CD4-positive, CD25-positive, alpha-beta regulatory T cell (primary cell): ENCODE measurements around the gene GABARAPL2. TPM values are rescaled to one million over a fixed set of nuclear protein-coding genes. Genes with fewer than 3 reads are reported as not detected.
"Not testable (repeated sequence)": the region's sequence is repeated elsewhere in the genome, so short reads cannot be mapped to it uniquely, and the experiment has no call there.

Source experiments
- ATAC-seq, 2 donors: fragments of 150-1000 bp; cut with Tn5 transposase; one replicate each; pipeline ENCODE4 v1.10.0; 2021; ENCODE audit warnings: low read depth in 2 of 2, moderate number of reproducible peaks in 2 of 2, moderate library complexity in 1 of 2
- DNase-seq, 3 donors: peaks; one replicate each; pipeline versions ENCODE4 v3.0.0 to v3.0.0-alpha.2; 2012 to 2022; ENCODE audit warnings: mixed read lengths in 1 of 3
- H3K27ac ChIP-seq: one replicate; pipeline ENCODE4 v1.7.0; 2013; ENCODE audit warnings: mild to moderate bottlenecking, low read length; ENCODE audit not compliant: insufficient read depth, poor library complexity, severe bottlenecking
- H3K27me3 ChIP-seq: one replicate; pipeline ENCODE4 v1.7.0; 2013; ENCODE audit warnings: low read length; ENCODE audit not compliant: control insufficient read depth, insufficient read depth
- H3K36me3 ChIP-seq: one replicate; pipeline ENCODE4 v1.7.0; 2013; ENCODE audit warnings: mild to moderate bottlenecking, low read length, moderate library complexity; ENCODE audit not compliant: control insufficient read depth, insufficient read depth
- H3K4me1 ChIP-seq: 2 replicates; pipeline ENCODE4 v1.7.0; 2013; ENCODE audit warnings: mild to moderate bottlenecking, low read length; ENCODE audit not compliant: insufficient read depth, control insufficient read depth, poor library complexity, severe bottlenecking
- H3K4me3 ChIP-seq: one replicate; pipeline ENCODE4 v1.7.0; 2013; ENCODE audit warnings: low read depth, mild to moderate bottlenecking, low read length, moderate library complexity
- H3K9me3 ChIP-seq, 2 experiments: 1 replicate in 1 of 2; 2 replicates in 1 of 2; pipeline ENCODE4 v1.7.0; 2013; ENCODE audit warnings: low read length in 2 of 2, mild to moderate bottlenecking in 1 of 2, moderate library complexity in 1 of 2; ENCODE audit not compliant: control insufficient read depth in 2 of 2
- H3K27ac Mint-ChIP-seq, 3 donors: one replicate each; pipeline ENCODE4 v1.8.0; 2020 to 2022; ENCODE audit warnings: mild to moderate bottlenecking in 3 of 3, mixed read lengths in 3 of 3, moderate library complexity in 2 of 3
- H3K27me3 Mint-ChIP-seq: one replicate; pipeline ENCODE4 v1.8.0; 2022; ENCODE audit warnings: mild to moderate bottlenecking, mixed read lengths
- H3K36me3 Mint-ChIP-seq: one replicate; pipeline ENCODE4 v1.8.0; 2020; ENCODE audit warnings: mixed read lengths
- H3K4me1 Mint-ChIP-seq, 4 donors: one replicate each; pipeline ENCODE4 v1.8.0; 2020 to 2022; ENCODE audit warnings: mixed read lengths in 4 of 4, mild to moderate bottlenecking in 1 of 4
- H3K4me3 Mint-ChIP-seq, 4 donors: one replicate each; pipeline ENCODE4 v1.8.0; 2020 to 2022; ENCODE audit warnings: mild to moderate bottlenecking in 4 of 4, mixed read lengths in 4 of 4, moderate library complexity in 3 of 4
- H3K9me3 Mint-ChIP-seq, 7 donors: one replicate each; pipeline ENCODE4 v1.8.0; 2020 to 2022; ENCODE audit warnings: mixed read lengths in 7 of 7, mild to moderate bottlenecking in 3 of 7, moderate library complexity in 2 of 7
- polyA plus RNA-seq, 4 donors: library from polyadenylated mRNA; unstranded; fragments of 300-500 nt; fragmentation: Illumina TruSeq; gene quantifications; one replicate each; pipeline ENCODE4 v1.2.3, GENCODE V29; 2021
- total RNA-seq: library from RNA; stranded (reverse); gene quantifications from one replicate; pipeline ENCODE4 v1.2.3, GENCODE V29; 2022

GABARAPL2 gene
- total and polyA plus RNA-seq, 5 donors from 2014 or later, result 81.3 to 354 (median 308) TPM

DNA sequence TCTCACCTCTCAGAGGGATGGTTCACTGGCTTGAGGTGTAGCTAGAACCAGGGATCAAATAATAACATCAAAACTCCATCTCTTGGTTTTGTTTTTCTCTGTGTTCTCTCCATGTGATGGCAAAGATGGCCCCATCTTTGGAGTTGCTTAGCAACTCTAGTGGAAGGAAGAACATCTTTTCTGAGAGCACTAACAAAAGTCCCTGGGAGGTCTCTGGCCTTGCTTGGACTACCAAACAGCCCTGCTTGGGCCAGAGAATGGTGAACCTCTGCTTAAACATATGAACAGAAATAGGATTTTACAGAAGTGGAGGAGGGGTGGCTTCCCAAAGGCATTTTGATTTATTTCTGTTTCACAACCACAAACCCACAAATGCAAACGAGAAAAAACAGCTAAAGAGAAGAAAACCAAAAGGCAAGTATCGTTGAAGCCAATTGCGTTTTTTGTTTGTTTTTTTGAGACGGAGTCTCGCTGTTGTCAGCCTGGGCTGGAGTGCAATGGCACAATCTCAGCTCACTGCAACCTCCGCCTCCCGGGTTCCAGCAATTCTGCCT, 13.2 kb downstream of the GABARAPL2 start:
- H3K27ac Mint-ChIP-seq, result no peak overlapping the region
- no peaks in the 10 kb centered on the region for H3K9me3 ChIP-seq

DNA sequence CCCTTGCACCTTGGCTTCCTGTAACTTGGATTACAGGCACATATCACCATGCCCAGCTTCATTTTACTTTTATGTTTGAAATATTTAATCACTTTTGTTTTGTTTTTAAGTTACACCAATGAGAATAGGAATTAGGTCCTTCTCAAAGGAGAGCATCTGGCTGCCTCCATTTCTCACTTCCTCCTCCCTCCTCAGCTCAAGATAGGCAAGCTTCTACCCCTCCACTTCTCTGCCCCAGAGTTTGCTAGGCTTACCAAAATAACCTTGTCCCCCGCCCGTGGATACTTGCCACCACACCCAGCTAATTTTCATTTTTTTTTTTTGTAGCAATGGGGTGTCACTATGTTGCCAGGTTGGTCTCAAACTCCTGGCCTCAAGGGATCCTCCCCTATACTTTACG, 17.9 kb downstream of the GABARAPL2 start:
- Mint-ChIP-seq H3K27me3 (no peaks in the 10 kb centered on the region), H3K36me3 (peaks cover 14% of the 10 kb centered on the region), H3K4me3 (no peak overlapping the region), H3K4me1 (peaks cover 4 to 12% (median 6%) of the 10 kb centered on the region in 4 donors), H3K9me3 (no peaks in the 10 kb centered on the region), H3K27ac (peak overlapping the region in 2 of 3 donors; percentile 67 to 79)
- Histone ChIP-seq H3K4me3 (no peak overlapping the region), H3K9me3 (no peaks in the 10 kb centered on the region), H3K27ac (no peak overlapping the region), H3K4me1 (no peaks in the 10 kb centered on the region), H3K27me3 (no peaks in the 10 kb centered on the region), H3K36me3 (peaks cover 16% of the 10 kb centered on the region)
- ATAC-seq (no peak), DNase-seq (peak in 1 of 3 donors; percentile 7)

More for the DNA sequence above, 13.2 kb downstream of the GABARAPL2 start:
- Mint-ChIP-seq H3K4me3 (no peak overlapping the region), H3K36me3 (peaks cover 37% of the 10 kb centered on the region), H3K27me3 (no peaks in the 10 kb centered on the region), H3K4me1 (peaks cover 14 to 21% (median 17%) of the 10 kb centered on the region in 4 donors), H3K9me3 (no peaks in the 10 kb centered on the region)
- Histone ChIP-seq H3K4me3 (no peak overlapping the region), H3K27ac (no peak overlapping the region), H3K36me3 (peaks cover 51% of the 10 kb centered on the region), H3K4me1 (no peaks in the 10 kb centered on the region), H3K27me3 (no peaks in the 10 kb centered on the region)
- ATAC-seq, result no peak
- no peak for DNase-seq

GRCh38 chr16:75588716-75589115, 22.5 kb downstream of the GABARAPL2 start:
- Histone ChIP-seq H3K27ac (no peak overlapping the region), H3K9me3 (no peaks in the 10 kb centered on the region), H3K27me3 (no peaks in the 10 kb centered on the region), H3K4me1 (no peaks in the 10 kb centered on the region), H3K4me3 (no peak overlapping the region), H3K36me3 (peaks cover 12% of the 10 kb centered on the region)
- no peak overlapping the region for H3K27ac Mint-ChIP-seq
- peaks cover 0 to 8% (median 6%) of the 10 kb centered on the region in 4 donors for H3K4me1 Mint-ChIP-seq
- no peaks in the 10 kb centered on the region for H3K27me3 Mint-ChIP-seq
- ATAC-seq (no peak), DNase-seq (no peak)
- peaks cover 13% of the 10 kb centered on the region for H3K36me3 Mint-ChIP-seq
- no peaks in the 10 kb centered on the region for H3K9me3 Mint-ChIP-seq
- H3K4me3 Mint-ChIP-seq, result no peak overlapping the region

DNA sequence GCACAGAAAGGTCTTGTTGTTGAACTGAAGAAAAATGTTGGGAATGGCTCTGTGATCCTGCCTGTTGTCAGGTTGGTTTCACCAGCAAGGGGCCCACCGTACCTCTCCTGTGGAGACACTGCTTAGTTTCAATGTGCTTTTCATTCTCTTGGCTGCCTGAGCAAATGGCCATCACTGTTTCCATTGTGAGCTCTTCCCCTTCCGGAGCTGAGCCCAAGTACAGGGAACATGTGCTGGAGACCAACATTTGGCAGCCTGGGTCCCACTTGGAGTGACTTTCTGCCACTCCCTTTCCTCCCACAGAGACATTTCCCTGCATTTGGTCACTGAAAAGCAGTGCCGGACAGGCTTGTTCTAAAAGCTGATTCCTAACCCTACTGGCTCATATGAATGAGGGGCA, 23.1 kb downstream of the GABARAPL2 start:
- H3K27ac Mint-ChIP-seq, result no peak overlapping the region
- no peaks in the 10 kb centered on the region for H3K9me3 ChIP-seq

GRCh38 chr16:75590920-75591843, 25.0 kb downstream of the GABARAPL2 start:
- Mint-ChIP-seq H3K27ac (no peak overlapping the region), H3K36me3 (peaks cover 16% of the 10 kb centered on the region), H3K9me3 (no peaks in the 10 kb centered on the region), H3K4me3 (no peak overlapping the region), H3K27me3 (no peaks in the 10 kb centered on the region), H3K4me1 (peaks cover 0 to 7% (median 0%) of the 10 kb centered on the region in 4 donors)
- H3K27me3 ChIP-seq, result no peaks in the 10 kb centered on the region
- no peak overlapping the region for H3K4me3 ChIP-seq
- H3K27ac ChIP-seq, result no peak overlapping the region
- DNase-seq (no peak), ATAC-seq (no peak)
- peaks cover 20% of the 10 kb centered on the region for H3K36me3 ChIP-seq
- no peaks in the 10 kb centered on the region for H3K4me1 ChIP-seq
- no peaks in the 10 kb centered on the region for H3K9me3 ChIP-seq

More for the DNA sequence above, 23.1 kb downstream of the GABARAPL2 start:
- H3K4me1 Mint-ChIP-seq, result peaks cover 0 to 6% (median 4%) of the 10 kb centered on the region in 4 donors
- H3K27ac ChIP-seq, result no peak overlapping the region
- DNase-seq (no peak), ATAC-seq (no peak)
- H3K27me3 ChIP-seq, result no peaks in the 10 kb centered on the region
- H3K4me1 ChIP-seq, result no peaks in the 10 kb centered on the region
- no peaks in the 10 kb centered on the region for H3K27me3 Mint-ChIP-seq
- peaks cover 16% of the 10 kb centered on the region for H3K36me3 Mint-ChIP-seq
- peaks cover 18% of the 10 kb centered on the region for H3K36me3 ChIP-seq
- H3K9me3 Mint-ChIP-seq, result no peaks in the 10 kb centered on the region
- no peak overlapping the region for H3K4me3 Mint-ChIP-seq
- H3K4me3 ChIP-seq, result no peak overlapping the region

DNA sequence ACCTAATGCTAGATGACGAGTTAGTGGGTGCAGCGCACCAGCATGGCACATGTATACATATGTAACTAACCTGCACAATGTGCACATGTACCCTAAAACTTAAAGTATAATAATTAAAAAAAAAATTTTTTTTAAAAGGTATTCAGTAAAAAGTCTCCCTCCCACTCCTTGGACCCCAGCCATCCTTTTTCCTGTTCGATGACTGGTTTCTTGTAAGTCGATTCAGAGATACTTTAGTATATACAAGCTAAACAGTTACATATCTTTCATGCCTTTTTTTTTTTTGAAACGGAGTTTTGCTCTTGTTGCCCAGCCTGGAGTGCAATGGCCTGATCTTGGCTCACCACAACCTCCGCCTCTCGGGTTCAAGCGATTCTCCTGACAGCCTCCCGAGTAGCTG, 25.7 kb downstream of the GABARAPL2 start:
- H3K27ac ChIP-seq, H3K27me3 Mint-ChIP-seq, H3K9me3 Mint-ChIP-seq, H3K27me3 ChIP-seq, H3K4me3 ChIP-seq, ATAC-seq, H3K27ac Mint-ChIP-seq, H3K4me1 Mint-ChIP-seq, H3K9me3 ChIP-seq, H3K4me3 Mint-ChIP-seq, H3K4me1 ChIP-seq, DNase-seq: not testable (repeated sequence)
- H3K36me3 Mint-ChIP-seq, result peaks cover 19% of the 10 kb centered on the region
- H3K36me3 ChIP-seq, result peaks cover 19% of the 10 kb centered on the region

GRCh38 chr16:75593308-75593707, 27.1 kb downstream of the GABARAPL2 start:
- Histone ChIP-seq H3K9me3 (no peaks in the 10 kb centered on the region), H3K4me1 (no peaks in the 10 kb centered on the region), H3K4me3 (no peak overlapping the region), H3K27ac (no peak overlapping the region), H3K27me3 (no peaks in the 10 kb centered on the region), H3K36me3 (peaks cover 30% of the 10 kb centered on the region)
- Mint-ChIP-seq H3K4me3 (no peak overlapping the region), H3K4me1 (peaks cover 0 to 7% (median 0%) of the 10 kb centered on the region in 4 donors), H3K27ac (no peak overlapping the region), H3K36me3 (peaks cover 31% of the 10 kb centered on the region), H3K27me3 (no peaks in the 10 kb centered on the region), H3K9me3 (peaks cover 0 to 2% (median 0%) of the 10 kb centered on the region in 7 donors)
- DNase-seq, result no peak
- ATAC-seq, result no peak
